ENCODE results near the gene FILIP1L. TPM values are rescaled to one million over a fixed set of nuclear protein-coding genes. Genes with fewer than 3 reads are reported as not detected.

Gene FILIP1L
- total and polyA plus RNA-seq, 2 of the 8 experiments (the other 6 are each of a cell fraction or from before 2014, with no cell fraction given): 0.06 to 0.09 TPM

DNA sequence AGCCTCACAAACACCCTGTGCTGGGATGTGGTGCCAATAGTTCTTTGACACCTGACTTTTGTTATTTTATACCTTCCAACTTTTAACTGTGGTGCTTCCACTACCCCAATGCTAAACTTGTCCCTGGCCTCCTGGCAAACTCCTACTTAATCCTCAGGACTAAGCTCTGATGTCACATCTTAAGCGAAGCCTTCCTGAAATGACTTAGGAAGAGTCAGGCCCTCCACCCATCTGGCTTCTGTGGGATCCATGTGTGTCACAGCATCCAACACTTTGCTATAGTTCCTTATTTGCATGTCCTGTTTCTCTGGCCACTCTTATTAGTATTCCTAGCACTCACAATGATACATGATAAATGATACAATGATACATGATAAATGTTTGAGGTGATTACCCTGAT is 133.2 kb downstream of the FILIP1L start:
- Histone ChIP-seq H3K79me1 (ENCODE audit: low read depth, low read length) (no peaks in the 10 kb centered on the region), H3K79me2 (ENCODE audit: control insufficient read depth in 1 of 2, insufficient read depth in 2 of 2, low read length in 2 of 2) (no peaks in the 10 kb centered on the region), H2BK20ac (ENCODE audit: low read length) (no peak overlapping the region), H2BK15ac (ENCODE audit: low read length) (no peak overlapping the region), H3K27me3 (replicated peaks in 1 of 4; ENCODE audit: control insufficient read depth in 3 of 4, extremely low read depth in 1 of 4, insufficient read depth in 3 of 4, low read length in 3 of 4) (no peaks in the 10 kb centered on the region), H3K4me3 (ENCODE audit: extremely low read depth in 1 of 4, insufficient read depth in 2 of 4, low read depth in 3 of 4, low read length in 4 of 4) (no peak overlapping the region), H3K27ac (ENCODE audit: low read depth, low read length) (no peak overlapping the region), H2BK5ac (ENCODE audit: low read depth, low read length) (no peak overlapping the region), H4K8ac (ENCODE audit: extremely low read depth, insufficient read depth, low read length) (no peak overlapping the region), H4K91ac (replicated peaks; ENCODE audit: insufficient read length, low read length) (no peak overlapping the region), H3K9me3 (ENCODE audit: insufficient read depth in 2 of 2, low read depth in 1 of 2, low read length in 1 of 2) (0 out of 4 replicates have a peak, but pooled peaks cover 0 to 3% of the 10 kb centered on the region in 2 experiments), H3K4me2 (ENCODE audit: insufficient read depth in 1 of 2, low read depth in 2 of 2, low read length in 2 of 2) (no peak overlapping the region), H2BK120ac (replicated peaks; ENCODE audit: low read depth, low read length) (no peak overlapping the region), H3K4ac (replicated peaks; ENCODE audit: insufficient read length, low read depth, low read length) (no peak overlapping the region), H3K23me2 (ENCODE audit: low read depth, low read length) (peaks cover 1% of the 10 kb centered on the region; the same call in 1 of the 2 replicates), H4K5ac (ENCODE audit: insufficient read length, low read depth, low read length) (no peak overlapping the region), H3K4me1 (replicated peaks in 1 of 4; ENCODE audit: control insufficient read depth in 3 of 4, insufficient read depth in 4 of 4, low read length in 3 of 4) (no peaks in the 10 kb centered on the region), H3K14ac (ENCODE audit: insufficient read length) (no peak overlapping the region), H2AFZ (ENCODE audit: low read length) (no peak overlapping the region), H3K56ac (replicated peaks; ENCODE audit: insufficient read length, low read depth, low read length) (no peak overlapping the region), H3K9ac (replicated peaks in 1 of 4; ENCODE audit: extremely low read depth in 1 of 4, low read depth in 3 of 4, low read length in 3 of 4) (no peak overlapping the region), H4K20me1 (replicated peaks in 1 of 2; ENCODE audit: control insufficient read depth in 1 of 2, insufficient read depth in 2 of 2, low read length in 2 of 2) (no peaks in the 10 kb centered on the region), H3K36me3 (ENCODE audit: control insufficient read depth in 2 of 4, insufficient read depth in 4 of 4, low read length in 3 of 4) (no peaks in the 10 kb centered on the region), H2AK5ac (ENCODE audit: low read depth, low read length) (no peak overlapping the region; the same call in 1 of the 2 replicates), H3K23ac (ENCODE audit: insufficient read length) (no peak overlapping the region), H3K18ac (ENCODE audit: extremely low read depth, low read length) (no peak overlapping the region), H2BK12ac (ENCODE audit: low read depth, low read length) (no peak overlapping the region)
- CTCF ChIA-PET (ENCODE audit: partially characterized antibody): interaction anchor here (1.5 kb wide), 1 partner anchor 22 kb away, joined by 3 read pairs; no protein-coding TSS in a partner anchor
- WGBS, 2 experiments (ENCODE audit: extremely low coverage in 1 of 2, insufficient coverage in 1 of 2, insufficient read length in 1 of 2, insufficient replicate concordance in 2 of 2, low coverage in 1 of 2, low lambda C conversion rate in 2 of 2, missing lambda C conversion rate in 1 of 2): 100% methylated on average over 1 of the region's 1 CpG; no CpG with 5 or more reads in 1 of the 2 experiments
- no peak for DNase-seq (ENCODE audit: low read depth in 1 of 2, low spot score in 2 of 2)
- TF ChIP-seq SP2 (IDR thresholded peaks at IDR 0.05; ENCODE audit: low read length) (no peak), CBX5 (IDR thresholded peaks at IDR 0.05; ENCODE audit: low read depth, low read length) (no peak), RXRA (IDR thresholded peaks at IDR 0.05; ENCODE audit: insufficient read depth, low read depth, low read length) (no peak), RBBP5 (IDR thresholded peaks at IDR 0.05; ENCODE audit: borderline replicate concordance, low read depth, low read length) (no peak), SRF (IDR thresholded peaks at IDR 0.05; ENCODE audit: low read depth, low read length) (no peak), SIRT6 (IDR thresholded peaks at IDR 0.05; ENCODE audit: low read length) (no peak), EGR1 (IDR thresholded peaks at IDR 0.05; ENCODE audit: borderline replicate concordance, low read depth, low read length) (no peak)
- TF ChIP-seq, protein P1, sequence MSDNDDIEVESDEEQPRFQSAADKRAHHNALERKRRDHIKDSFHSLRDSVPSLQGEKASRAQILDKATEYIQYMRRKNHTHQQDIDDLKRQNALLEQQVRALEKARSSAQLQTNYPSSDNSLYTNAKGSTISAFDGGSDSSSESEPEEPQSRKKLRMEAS (IDR thresholded peaks at IDR 0.05): no peak
- POLR2A ChIA-PET (ENCODE audit: partially characterized antibody): no interaction called here
- FAIRE-seq: no peak

Data from H1 (cell line).